DND-41 (cell line): ENCODE measurements around the gene HAUS8.

Experiments
- EZH2 ChIP-seq: IDR thresholded peaks from 3 replicates; pipeline ENCODE4 v1.6.1; 2012; ENCODE audit warnings: borderline replicate concordance, low read depth, mild to moderate bottlenecking, moderate library complexity, low read length, inconsistent platforms; ENCODE audit not compliant: severe bottlenecking
- TF ChIP-seq, protein P1 (sequence below): IDR thresholded peaks from 2 replicates; pipeline ENCODE4 v1.5.1; 2012; ENCODE audit warnings: borderline replicate concordance, low read length, moderate library complexity, mild to moderate bottlenecking; ENCODE audit not compliant: poor library complexity, severe bottlenecking; ENCODE audit errors: extremely low read depth

GRCh38 chr19:17048885-17049453 is 26.3 kb downstream of the HAUS8 start:
- TF ChIP-seq, protein P1, sequence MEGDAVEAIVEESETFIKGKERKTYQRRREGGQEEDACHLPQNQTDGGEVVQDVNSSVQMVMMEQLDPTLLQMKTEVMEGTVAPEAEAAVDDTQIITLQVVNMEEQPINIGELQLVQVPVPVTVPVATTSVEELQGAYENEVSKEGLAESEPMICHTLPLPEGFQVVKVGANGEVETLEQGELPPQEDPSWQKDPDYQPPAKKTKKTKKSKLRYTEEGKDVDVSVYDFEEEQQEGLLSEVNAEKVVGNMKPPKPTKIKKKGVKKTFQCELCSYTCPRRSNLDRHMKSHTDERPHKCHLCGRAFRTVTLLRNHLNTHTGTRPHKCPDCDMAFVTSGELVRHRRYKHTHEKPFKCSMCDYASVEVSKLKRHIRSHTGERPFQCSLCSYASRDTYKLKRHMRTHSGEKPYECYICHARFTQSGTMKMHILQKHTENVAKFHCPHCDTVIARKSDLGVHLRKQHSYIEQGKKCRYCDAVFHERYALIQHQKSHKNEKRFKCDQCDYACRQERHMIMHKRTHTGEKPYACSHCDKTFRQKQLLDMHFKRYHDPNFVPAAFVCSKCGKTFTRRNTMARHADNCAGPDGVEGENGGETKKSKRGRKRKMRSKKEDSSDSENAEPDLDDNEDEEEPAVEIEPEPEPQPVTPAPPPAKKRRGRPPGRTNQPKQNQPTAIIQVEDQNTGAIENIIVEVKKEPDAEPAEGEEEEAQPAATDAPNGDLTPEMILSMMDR: no peak
- TF ChIP-seq EZH2: no peak
